ENCODE measurements around the gene VCL. TPM values are rescaled to one million over a fixed set of nuclear protein-coding genes. Genes with fewer than 3 reads are reported as not detected.
"Not testable (repeated sequence)": the region's sequence is repeated elsewhere in the genome, so short reads cannot be mapped to it uniquely, and the experiment has no call there.

The VCL gene
- total and polyA plus RNA-seq, 2 donors: 12.0 to 15.4 TPM

GRCh38 chr10:74055383-74056049 is 57.6 kb downstream of the VCL start:
- H3K4me3 ChIP-seq (ENCODE audit: low read length in 2 of 2): no peak overlapping the region
- peaks cover 6 to 13% of the 10 kb centered on the region in 2 donors for H3K4me1 ChIP-seq (ENCODE audit: control insufficient read depth in 2 of 2, insufficient read depth in 2 of 2, low read length in 2 of 2)
- H3K27me3 ChIP-seq (ENCODE audit: control insufficient read depth in 2 of 2, insufficient read depth in 1 of 2, low read length in 1 of 2): no peaks in the 10 kb centered on the region
- no peaks in the 10 kb centered on the region for H3K36me3 ChIP-seq (ENCODE audit: control insufficient read depth in 2 of 2, insufficient read depth in 2 of 2, low read length in 1 of 2)
- no peaks in the 10 kb centered on the region for H3K9me3 ChIP-seq (ENCODE audit: control insufficient read depth in 2 of 2, insufficient read depth in 1 of 2, low read length in 1 of 2)
- no peak overlapping the region for H3K27ac ChIP-seq (ENCODE audit: low read depth in 1 of 2, low read length in 1 of 2)
- no peak for DNase-seq (ENCODE audit: low read depth in 6 of 9, low spot score in 9 of 9)
- 93% methylated on average over 4 of the region's 4 CpGs for WGBS

GRCh38 chr10:74056050-74056818 is 58.3 kb downstream of the VCL start:
- H3K9me3 ChIP-seq (ENCODE audit: control insufficient read depth in 2 of 2, insufficient read depth in 1 of 2, low read length in 1 of 2): no peaks in the 10 kb centered on the region
- DNase-seq (ENCODE audit: low read depth in 6 of 9, low spot score in 9 of 9): no peak
- no peaks in the 10 kb centered on the region for H3K27me3 ChIP-seq (ENCODE audit: control insufficient read depth in 2 of 2, insufficient read depth in 1 of 2, low read length in 1 of 2)
- WGBS: 88% methylated on average over 2 of the region's 2 CpGs
- no peak overlapping the region for H3K27ac ChIP-seq (ENCODE audit: low read depth in 1 of 2, low read length in 1 of 2)
- H3K4me1 ChIP-seq (ENCODE audit: control insufficient read depth in 2 of 2, insufficient read depth in 2 of 2, low read length in 2 of 2): peaks cover 6 to 13% of the 10 kb centered on the region in 2 donors
- H3K36me3 ChIP-seq (ENCODE audit: control insufficient read depth in 2 of 2, insufficient read depth in 2 of 2, low read length in 1 of 2): no peaks in the 10 kb centered on the region
- no peak overlapping the region for H3K4me3 ChIP-seq (ENCODE audit: low read length in 2 of 2)

- DNase-seq (ENCODE audit: low read depth in 6 of 9, low spot score in 9 of 9): no peak
- Histone ChIP-seq H3K36me3 (ENCODE audit: control insufficient read depth in 2 of 2, insufficient read depth in 2 of 2, low read length in 1 of 2) (no peaks in the 10 kb centered on the region), H3K4me1 (ENCODE audit: control insufficient read depth in 2 of 2, insufficient read depth in 2 of 2, low read length in 2 of 2) (peaks cover 6 to 13% of the 10 kb centered on the region in 2 donors), H3K4me3 (ENCODE audit: low read length in 2 of 2) (no peak overlapping the region), H3K27me3 (ENCODE audit: control insufficient read depth in 2 of 2, insufficient read depth in 1 of 2, low read length in 1 of 2) (no peaks in the 10 kb centered on the region), H3K27ac (ENCODE audit: low read depth in 1 of 2, low read length in 1 of 2) (no peak overlapping the region), H3K9me3 (ENCODE audit: control insufficient read depth in 2 of 2, insufficient read depth in 1 of 2, low read length in 1 of 2) (peaks cover 0 to 5% of the 10 kb centered on the region in 2 donors)
- WGBS: 5% methylated on average over 4 of the region's 4 CpGs
Observed at GRCh38 chr10:74058071-74058470, 60.2 kb downstream of the VCL start.

GRCh38 chr10:74058658-74059057 is 60.7 kb downstream of the VCL start:
- H3K27me3 ChIP-seq (ENCODE audit: control insufficient read depth in 2 of 2, insufficient read depth in 1 of 2, low read length in 1 of 2): no peaks in the 10 kb centered on the region
- peak in 5 of 9 donors; percentile 19 to 67 (median 22) for DNase-seq (ENCODE audit: low read depth in 6 of 9, low spot score in 9 of 9)
- H3K9me3 ChIP-seq (ENCODE audit: control insufficient read depth in 2 of 2, insufficient read depth in 1 of 2, low read length in 1 of 2): peaks cover 0 to 5% of the 10 kb centered on the region in 2 donors
- no peak overlapping the region for H3K27ac ChIP-seq (ENCODE audit: low read depth in 1 of 2, low read length in 1 of 2)
- H3K4me1 ChIP-seq (ENCODE audit: control insufficient read depth in 2 of 2, insufficient read depth in 2 of 2, low read length in 2 of 2): peaks cover 6 to 13% of the 10 kb centered on the region in 2 donors
- no peak overlapping the region for H3K4me3 ChIP-seq (ENCODE audit: low read length in 2 of 2)
- 21% methylated on average over 7 of the region's 7 CpGs for WGBS
- no peaks in the 10 kb centered on the region for H3K36me3 ChIP-seq (ENCODE audit: control insufficient read depth in 2 of 2, insufficient read depth in 2 of 2, low read length in 1 of 2)

GRCh38 chr10:74061104-74061503 is 63.2 kb downstream of the VCL start:
- Histone ChIP-seq H3K4me1 (ENCODE audit: control insufficient read depth in 2 of 2, insufficient read depth in 2 of 2, low read length in 2 of 2) (peaks cover 6 to 13% of the 10 kb centered on the region in 2 donors), H3K27ac (ENCODE audit: low read depth in 1 of 2, low read length in 1 of 2) (no peak overlapping the region), H3K27me3 (ENCODE audit: control insufficient read depth in 2 of 2, insufficient read depth in 1 of 2, low read length in 1 of 2) (no peaks in the 10 kb centered on the region), H3K36me3 (ENCODE audit: control insufficient read depth in 2 of 2, insufficient read depth in 2 of 2, low read length in 1 of 2) (no peaks in the 10 kb centered on the region), H3K9me3 (ENCODE audit: control insufficient read depth in 2 of 2, insufficient read depth in 1 of 2, low read length in 1 of 2) (peaks cover 0 to 5% of the 10 kb centered on the region in 2 donors), H3K4me3 (ENCODE audit: low read length in 2 of 2) (no peak overlapping the region)
- no peak for DNase-seq (ENCODE audit: low read depth in 6 of 9, low spot score in 9 of 9)

- WGBS: over 99% methylated on average over 2 of the region's 2 CpGs
- DNase-seq (ENCODE audit: low read depth in 6 of 9, low spot score in 9 of 9); H3K4me3 ChIP-seq (ENCODE audit: low read length in 2 of 2); H3K27me3 ChIP-seq (ENCODE audit: control insufficient read depth in 2 of 2, insufficient read depth in 1 of 2, low read length in 1 of 2); H3K27ac ChIP-seq (ENCODE audit: low read depth in 1 of 2, low read length in 1 of 2); H3K9me3 ChIP-seq (ENCODE audit: control insufficient read depth in 2 of 2, insufficient read depth in 1 of 2, low read length in 1 of 2); H3K36me3 ChIP-seq (ENCODE audit: control insufficient read depth in 2 of 2, insufficient read depth in 2 of 2, low read length in 1 of 2): not testable (repeated sequence)
- peaks cover 6 to 13% of the 10 kb centered on the region in 2 donors for H3K4me1 ChIP-seq (ENCODE audit: control insufficient read depth in 2 of 2, insufficient read depth in 2 of 2, low read length in 2 of 2)
Observed at GRCh38 chr10:74061978-74062377, 64.1 kb downstream of the VCL start.

GRCh38 chr10:74063256-74063655 is 65.3 kb downstream of the VCL start:
- H3K4me3 ChIP-seq (ENCODE audit: low read length in 2 of 2): no peak overlapping the region
- no peaks in the 10 kb centered on the region for H3K36me3 ChIP-seq (ENCODE audit: control insufficient read depth in 2 of 2, insufficient read depth in 2 of 2, low read length in 1 of 2)
- H3K9me3 ChIP-seq (ENCODE audit: control insufficient read depth in 2 of 2, insufficient read depth in 1 of 2, low read length in 1 of 2): peaks cover 0 to 5% of the 10 kb centered on the region in 2 donors
- peaks cover 3 to 7% of the 10 kb centered on the region in 2 donors for H3K4me1 ChIP-seq (ENCODE audit: control insufficient read depth in 2 of 2, insufficient read depth in 2 of 2, low read length in 2 of 2)
- DNase-seq (ENCODE audit: low read depth in 6 of 9, low spot score in 9 of 9): no peak
- no peak overlapping the region for H3K27ac ChIP-seq (ENCODE audit: low read depth in 1 of 2, low read length in 1 of 2)
- H3K27me3 ChIP-seq (ENCODE audit: control insufficient read depth in 2 of 2, insufficient read depth in 1 of 2, low read length in 1 of 2): no peaks in the 10 kb centered on the region

- Histone ChIP-seq H3K4me1 (ENCODE audit: control insufficient read depth in 2 of 2, insufficient read depth in 2 of 2, low read length in 2 of 2) (no peaks in the 10 kb centered on the region), H3K27ac (ENCODE audit: low read depth in 1 of 2, low read length in 1 of 2) (no peak overlapping the region)
Observed at GRCh38 chr10:74067373-74068352, 69.7 kb downstream of the VCL start.

More at GRCh38 chr10:74067373-74068352, 69.7 kb downstream of the VCL start:
- WGBS: 95% methylated on average over 4 of the region's 4 CpGs
- Histone ChIP-seq H3K9me3 (ENCODE audit: control insufficient read depth in 2 of 2, insufficient read depth in 1 of 2, low read length in 1 of 2) (peaks cover 0 to 4% of the 10 kb centered on the region in 2 donors), H3K4me3 (ENCODE audit: low read length in 2 of 2) (no peak overlapping the region), H3K36me3 (ENCODE audit: control insufficient read depth in 2 of 2, insufficient read depth in 2 of 2, low read length in 1 of 2) (no peaks in the 10 kb centered on the region), H3K27me3 (ENCODE audit: control insufficient read depth in 2 of 2, insufficient read depth in 1 of 2, low read length in 1 of 2) (no peaks in the 10 kb centered on the region)
- no peak for DNase-seq (ENCODE audit: low read depth in 6 of 9, low spot score in 9 of 9)
